SKM-1 treated with dmso at 0.1 percent for 144 hours (cell line): ENCODE measurements around the gene ATOSB.

Source experiments
- DNase-seq: peaks from one replicate; lab custom pipeline; 2025; ENCODE audit not compliant: unreplicated experiment; lab: John Stamatoyannopoulos, UW

Gene ATOSB

DNA sequence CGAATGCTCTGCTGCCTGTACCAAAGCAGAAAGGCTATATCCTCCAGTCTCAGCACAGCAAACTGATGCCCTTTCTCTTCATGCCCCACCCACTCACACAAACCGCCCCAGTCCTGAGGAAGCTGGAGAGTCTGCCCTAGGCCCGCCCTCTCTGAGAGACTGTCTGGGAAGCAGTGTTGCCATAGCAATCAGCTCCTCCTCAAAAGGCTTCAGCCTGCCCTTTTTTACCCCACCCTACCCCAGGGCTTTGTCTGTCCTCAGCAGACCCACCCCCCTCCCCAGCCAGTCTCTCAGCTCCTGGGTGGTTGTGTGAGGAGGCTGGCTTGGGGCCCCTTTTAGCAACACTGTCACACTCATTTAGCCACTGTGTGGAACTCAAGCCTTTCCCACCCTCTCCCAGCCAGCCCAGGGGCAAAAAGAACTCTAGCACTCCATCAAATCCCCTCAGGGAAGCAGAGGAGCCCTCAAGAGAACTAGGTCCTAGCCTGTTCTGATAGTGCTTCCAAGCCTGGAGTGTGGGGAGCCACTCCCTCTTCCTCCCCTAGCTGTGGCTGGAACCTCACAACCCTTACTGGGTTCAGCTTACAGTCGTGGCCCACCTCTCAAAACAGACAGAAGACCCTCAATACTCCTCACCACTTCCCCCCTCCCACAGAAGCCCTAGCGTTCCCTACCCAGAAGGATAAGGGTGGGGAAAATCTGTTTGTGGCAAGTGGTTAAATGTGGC is 1.4 kb downstream of the ATOSB start:
- peak; percentile 95 for DNase-seq

DNA sequence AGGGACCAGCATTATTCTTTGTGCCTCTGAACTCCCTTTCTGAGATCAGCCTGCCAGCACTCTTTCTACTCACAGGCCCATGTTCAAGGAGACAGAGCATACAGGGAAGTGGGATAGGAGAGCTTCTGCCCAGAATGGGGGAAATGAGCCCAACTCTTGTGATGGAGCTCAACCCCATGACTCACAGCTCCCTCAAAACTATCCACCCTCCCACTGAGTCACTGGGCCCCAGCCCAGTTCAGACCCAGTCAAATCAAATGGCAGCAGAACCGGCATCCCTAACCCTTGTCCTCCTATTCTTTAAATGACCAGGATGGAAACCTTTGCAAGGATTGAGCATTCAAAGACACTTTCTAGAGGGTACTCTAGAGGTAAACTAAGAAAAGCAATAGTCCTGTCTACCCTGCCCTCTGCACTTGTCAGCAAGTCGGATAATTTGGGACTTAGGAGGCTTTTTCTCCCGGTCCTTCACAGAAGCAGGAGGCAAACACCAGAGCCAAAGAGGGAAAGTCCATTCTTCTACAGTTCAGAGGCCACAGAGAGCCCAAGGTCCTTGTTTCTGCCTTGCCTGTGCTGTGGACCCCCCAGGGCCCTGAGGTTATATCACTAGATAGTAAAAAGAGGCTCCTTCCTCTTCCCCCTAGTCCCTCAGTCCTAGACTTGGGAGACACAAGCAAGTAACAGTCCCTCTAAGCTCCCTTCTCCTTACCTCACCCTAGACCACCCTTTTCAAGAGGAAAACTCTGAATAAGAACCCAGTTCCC is 3.2 kb downstream of the ATOSB start:
- no peak for DNase-seq

DNA sequence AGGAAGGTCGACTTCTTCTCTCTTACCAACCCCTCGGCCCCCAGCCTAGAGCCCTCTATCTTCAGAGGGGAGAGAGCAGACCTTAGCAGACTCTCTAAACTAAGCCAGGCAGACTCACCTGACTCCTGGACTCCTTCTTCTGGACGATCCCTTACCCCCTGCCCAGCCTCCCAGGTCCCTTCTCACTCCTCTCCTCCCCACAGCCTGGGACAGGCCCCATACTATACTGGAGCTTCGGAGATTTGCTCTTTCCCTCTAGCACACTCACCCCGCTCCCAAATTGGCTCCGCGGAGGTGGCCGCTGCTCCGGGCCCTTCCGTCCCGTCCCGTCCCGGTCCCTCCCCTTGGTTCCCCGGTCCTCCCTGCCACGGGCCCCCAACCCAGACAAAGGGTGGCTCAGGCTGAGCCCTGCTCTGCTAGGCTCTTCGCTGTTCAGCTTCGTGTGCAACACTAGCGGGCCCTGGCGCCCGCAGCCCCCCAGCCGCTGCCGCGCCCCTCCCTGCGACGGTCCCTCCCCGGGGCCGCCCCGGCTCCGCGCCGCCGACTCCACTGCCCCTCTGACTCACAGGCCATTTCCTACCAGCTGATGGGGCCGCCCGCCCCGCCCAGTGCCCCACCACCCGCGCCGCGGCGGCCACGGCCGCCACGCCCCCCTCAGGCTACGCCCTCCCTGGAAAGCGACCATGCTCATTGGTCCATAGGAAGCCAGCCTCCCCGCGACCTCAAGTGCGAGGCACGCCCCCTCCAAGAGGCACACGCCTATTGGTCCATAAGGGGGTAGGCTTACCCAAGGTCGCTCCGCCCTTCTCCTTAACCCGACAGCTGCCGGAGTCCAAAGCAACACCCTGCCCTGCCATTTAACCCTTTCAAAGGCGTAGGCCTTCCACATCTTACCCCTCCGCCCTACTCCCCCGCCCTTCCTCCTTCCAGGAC is 4.4 kb downstream of the ATOSB start:
- DNase-seq, result peak; percentile 96

DNA sequence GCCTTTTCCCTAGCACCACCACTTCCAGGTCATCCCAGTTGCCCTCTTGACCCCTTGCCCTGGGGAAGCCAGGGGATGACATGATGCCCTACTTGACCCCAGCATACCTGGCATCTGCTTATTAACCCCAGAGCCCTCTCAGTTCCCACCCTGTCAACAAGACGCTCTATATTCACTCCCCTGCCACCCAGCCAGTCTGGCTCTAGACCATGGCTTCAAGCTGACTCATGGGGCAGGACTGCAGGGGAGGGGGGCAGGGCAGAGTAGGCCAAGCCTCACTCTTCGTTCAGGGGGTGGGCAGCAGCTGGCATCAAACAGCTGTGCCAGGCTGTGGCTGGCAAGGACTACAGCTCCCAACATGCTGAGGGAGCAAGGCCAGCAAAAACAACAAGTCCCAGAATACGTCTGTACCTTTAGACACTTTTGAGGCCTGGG is 5.3 kb downstream of the ATOSB start:
- no peak for DNase-seq

DNA sequence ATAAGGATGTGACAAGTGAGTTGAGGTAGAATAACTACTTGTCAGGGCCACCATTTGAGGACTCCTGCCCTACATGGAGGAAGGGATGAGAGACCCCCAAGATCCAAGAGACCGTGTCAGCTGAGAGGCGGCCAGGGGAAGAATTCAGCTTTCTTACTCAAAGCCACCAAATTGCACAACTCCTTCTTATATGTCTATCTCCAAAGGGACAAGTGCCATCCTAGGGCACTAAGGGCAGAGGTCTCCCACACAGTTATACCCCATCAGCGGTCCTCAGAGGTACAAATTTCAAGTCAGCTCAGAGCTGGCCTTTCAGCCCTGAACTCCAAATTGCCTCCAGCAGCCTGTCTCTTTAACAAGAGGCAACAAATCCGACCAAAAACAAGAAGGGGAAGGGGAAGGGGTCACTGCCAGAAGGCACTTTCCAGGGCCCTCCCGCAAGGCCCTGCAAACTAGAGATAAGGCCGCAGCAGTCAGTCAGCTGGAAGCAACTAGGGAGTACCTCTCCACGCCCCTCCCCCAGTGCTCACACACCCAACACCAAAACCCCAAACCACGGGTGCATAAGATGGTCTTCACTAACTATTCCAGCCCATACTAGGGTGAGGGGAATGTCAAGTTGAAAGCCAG is 6.6 kb downstream of the ATOSB start:
- peak; percentile 26 for DNase-seq

DNA sequence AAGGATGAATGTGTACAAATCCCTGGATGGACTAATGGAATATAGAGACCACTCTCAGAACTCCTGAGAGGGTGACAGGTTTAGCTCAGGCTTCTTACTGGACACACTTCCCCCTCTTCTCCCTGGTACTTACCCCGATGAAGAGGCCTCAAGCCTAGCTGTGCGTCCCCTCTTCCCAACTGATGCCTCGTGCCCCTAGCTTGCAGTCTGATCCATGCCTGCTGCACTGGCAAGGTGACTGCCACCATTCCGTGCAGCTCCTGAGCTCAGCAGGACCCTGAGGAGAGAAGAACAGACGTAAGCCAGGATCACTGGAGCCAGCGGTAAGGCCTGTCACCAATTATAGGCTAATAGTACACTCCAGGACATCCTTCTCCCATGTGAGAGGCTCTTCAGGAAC is 7.2 kb downstream of the ATOSB start:
- no peak for DNase-seq

GRCh38 chr9:35107297-35108290 is 8.1 kb downstream of the ATOSB start:
- no peak for DNase-seq

DNA sequence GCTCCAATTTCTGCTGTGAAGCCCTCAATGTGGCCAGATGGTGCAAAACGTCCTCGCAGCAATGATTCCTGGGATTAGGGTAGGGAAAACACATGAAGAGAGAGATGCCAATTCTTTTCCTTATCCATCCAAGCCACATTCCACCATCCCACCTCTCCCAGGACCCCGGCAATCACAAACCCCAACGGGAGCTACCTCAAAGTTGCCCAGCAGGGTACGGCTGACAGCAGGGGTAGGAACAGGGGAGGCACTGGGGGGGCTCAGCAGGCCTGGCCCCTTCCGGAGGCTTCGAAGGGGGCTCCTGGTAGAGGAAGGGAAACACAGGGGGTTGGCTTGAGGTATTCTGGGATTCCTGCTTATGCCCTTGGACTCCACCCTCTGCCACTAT is 9.3 kb downstream of the ATOSB start:
- DNase-seq, result no peak

DNA sequence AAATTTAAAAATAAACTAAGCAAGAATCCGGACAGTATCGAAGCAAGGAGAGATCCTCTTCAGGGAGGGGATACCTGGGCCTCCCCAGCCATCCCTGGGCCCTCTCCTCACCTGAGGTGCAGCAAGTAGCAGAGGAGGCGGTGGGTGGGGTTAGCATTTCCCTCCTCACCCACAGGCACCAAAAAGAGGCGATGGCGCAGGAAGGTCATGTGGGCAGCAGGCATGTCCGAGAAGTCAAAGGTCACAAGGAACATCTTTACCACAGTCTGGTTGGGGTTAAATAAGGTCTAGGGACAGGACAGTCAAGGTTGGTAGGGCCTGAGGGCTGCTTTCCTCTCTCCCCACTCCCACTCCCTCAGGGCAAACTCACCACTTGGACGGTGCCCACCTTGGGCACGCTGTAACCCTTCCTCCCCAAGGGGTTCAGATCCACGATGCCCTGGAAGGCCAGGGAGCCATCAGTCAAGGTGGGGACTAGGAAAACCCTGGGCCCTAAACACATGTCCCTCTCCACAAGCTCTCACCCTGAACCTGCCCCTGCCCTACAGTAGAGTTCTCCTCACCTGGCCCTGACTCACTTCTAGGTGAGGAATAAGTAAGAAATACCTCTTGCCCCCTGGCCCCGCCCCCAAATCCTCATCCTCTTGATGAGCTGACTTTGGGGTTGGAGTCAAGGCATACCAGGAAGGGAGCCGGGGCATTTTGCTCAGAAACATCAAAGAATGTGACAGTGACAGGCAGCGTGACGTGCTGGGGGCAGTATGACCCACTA is 9.9 kb downstream of the ATOSB start:
- no peak for DNase-seq

DNA sequence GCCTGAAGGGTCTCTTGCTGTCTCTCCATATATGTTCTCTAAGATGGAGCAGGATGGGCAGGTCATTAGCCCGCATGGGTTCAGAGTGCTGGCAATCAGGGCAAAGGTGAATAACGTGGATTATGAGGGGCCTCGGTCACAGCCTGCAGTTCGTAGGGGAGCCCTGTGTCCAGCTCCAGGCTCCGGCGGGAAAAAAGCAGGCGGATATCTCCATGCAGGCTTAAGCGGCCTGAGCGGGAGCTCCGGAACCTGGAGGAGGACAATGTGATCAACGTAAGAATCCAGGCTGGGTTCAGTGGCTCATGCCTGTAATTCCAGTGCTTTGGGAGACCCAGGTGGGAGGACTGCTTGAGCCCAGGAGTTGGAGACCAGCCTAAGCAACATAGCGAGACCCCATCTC is 10.5 kb downstream of the ATOSB start:
- DNase-seq, result no peak

DNA sequence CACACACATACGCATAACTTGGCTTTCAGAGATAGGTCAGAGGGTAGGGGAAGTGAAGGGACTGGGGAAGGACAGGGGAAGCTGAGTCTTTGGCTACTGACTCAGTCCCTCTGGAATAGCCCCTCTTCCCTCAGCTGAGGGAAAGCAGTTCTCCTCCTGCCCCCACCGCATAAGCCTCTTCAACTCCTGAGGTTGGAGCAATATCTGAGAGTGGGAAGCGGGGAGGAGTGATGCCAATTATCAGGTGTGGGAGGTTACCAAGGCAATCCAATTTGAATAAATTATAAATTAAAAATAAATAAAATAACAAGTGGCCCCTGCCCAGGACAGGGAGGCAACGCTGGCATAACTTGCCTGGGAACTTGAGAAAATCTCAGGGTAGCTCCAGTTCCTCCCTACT is 11.1 kb downstream of the ATOSB start:
- no peak for DNase-seq

DNA sequence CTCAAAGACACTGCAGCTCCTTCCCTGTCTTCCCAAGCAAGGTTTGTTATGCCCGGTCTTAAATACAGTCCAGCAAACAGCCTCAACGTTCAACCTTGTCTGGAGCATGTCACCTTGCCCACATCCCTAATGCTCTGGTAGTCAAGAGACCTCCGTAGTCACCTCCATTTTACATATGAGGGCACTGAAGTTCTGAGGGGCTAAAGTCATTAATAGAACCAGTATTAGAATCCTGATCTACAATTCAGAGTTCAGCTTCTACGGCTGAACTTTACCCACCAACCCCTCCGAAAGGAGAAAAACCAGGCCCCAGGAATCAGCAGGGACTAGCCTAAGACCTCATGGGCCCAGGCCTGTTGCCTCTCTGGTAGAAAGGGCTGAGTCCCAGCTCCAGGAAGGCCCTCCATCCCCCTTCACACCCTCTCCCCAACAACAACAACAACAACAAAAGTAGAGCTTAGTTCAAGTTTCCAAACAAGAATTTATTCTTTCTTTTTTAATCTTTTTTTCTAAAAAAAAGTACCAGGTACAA is 11.9 kb downstream of the ATOSB start:
- no peak for DNase-seq

GRCh38 chr9:35102769-35103659 is 12.6 kb downstream of the ATOSB start, which contains the start of gene STOML2:
Gene STOML2, minus strand, starts transcription at chr9:35103131. Its CDS starts 37 bp downstream, at chr9:35103094.
- peak; percentile 97 for DNase-seq

GRCh38 chr9:35102465-35102768 is 13.2 kb downstream of the ATOSB start:
- no peak for DNase-seq

GRCh38 chr9:35097573-35097972 is 18.1 kb downstream of the ATOSB start:
- no peak for DNase-seq

- DNase-seq, result peak; percentile 69
Observed at GRCh38 chr9:35096035-35096849, 19.4 kb downstream of the ATOSB start, which contains the start of gene PIGO. Gene PIGO, minus strand, starts transcription at chr9:35096591. Its CDS starts 1,026 bp downstream, at chr9:35095565.

DNA sequence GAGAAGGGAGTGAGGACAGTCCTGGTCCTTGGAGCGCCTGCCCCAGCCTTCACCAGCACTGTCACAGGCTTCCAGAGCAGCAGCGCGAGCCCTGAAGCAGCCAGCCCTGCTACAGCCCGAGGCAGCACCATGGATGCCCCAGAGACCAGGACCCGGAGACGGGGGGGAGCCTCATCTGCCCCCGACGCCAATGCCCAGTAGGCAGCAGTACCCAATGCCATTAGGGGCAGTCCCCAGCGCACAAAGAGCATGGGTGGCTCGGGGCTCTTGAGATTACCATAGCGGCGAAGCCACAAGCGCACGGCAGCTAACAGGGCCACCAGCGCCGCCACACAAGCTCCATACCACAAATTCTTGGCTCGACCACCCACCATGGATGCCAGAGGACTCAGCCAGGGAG is 24.1 kb downstream of the ATOSB start:
- DNase-seq, result no peak
